HepG2 (cell line): Measurements from ENCODE around the gene ASXL1. TPM values are rescaled to one million over a fixed set of nuclear protein-coding genes. Genes with fewer than 3 reads are reported as not detected.

Experiments used
- FOXC1 ChIP-seq: sonication (generic); formaldehyde crosslinking; IDR thresholded peaks from 2 replicates; pipeline ENCODE4 v1.8.0; 2022; ENCODE audit warnings: mild to moderate bottlenecking, missing genetic modification reagents, borderline replicate concordance
- NFE2 ChIP-seq: sonication (generic); formaldehyde crosslinking; IDR thresholded peaks from 2 replicates; pipeline ENCODE4 v1.4.0; 2020; ENCODE audit warnings: missing genetic modification reagents
- PHF5A ChIP-seq: IDR thresholded peaks from one replicate; pipeline ENCODE4 v1.6.1; 2018; ENCODE audit warnings: low read depth, missing genetic modification reagents; ENCODE audit not compliant: unreplicated experiment
- SIN3B ChIP-seq: fragments of 150-350 bp; IDR thresholded peaks from 2 replicates; pipeline ENCODE4 v1.6.1; 2014; ENCODE audit warnings: low read length
- SNRNP70 ChIP-seq: fragments of 200-400 bp; formaldehyde crosslinking; IDR thresholded peaks from 2 replicates; pipeline ENCODE4 v1.6.1; 2017; ENCODE audit warnings: mild to moderate bottlenecking, low read depth, low read length, moderate library complexity
- ZBTB21 ChIP-seq: sonication (generic); formaldehyde crosslinking; IDR thresholded peaks from 2 replicates; pipeline ENCODE4 v1.4.0; 2020; ENCODE audit warnings: missing genetic modification reagents
- ZFP36L2 ChIP-seq: sonication (generic); formaldehyde crosslinking; IDR thresholded peaks from 2 replicates; pipeline ENCODE4 v1.4.0; 2020; ENCODE audit warnings: missing genetic modification reagents
- ZKSCAN5 ChIP-seq: sonication (generic); formaldehyde crosslinking; IDR thresholded peaks from 2 replicates; pipeline ENCODE4 v1.5.1; 2020; ENCODE audit warnings: mild to moderate bottlenecking, missing genetic modification reagents
- ZNF10 ChIP-seq: sonication (generic); formaldehyde crosslinking; IDR thresholded peaks from 2 replicates; pipeline ENCODE4 v1.4.0; 2020; ENCODE audit warnings: mild to moderate bottlenecking, low read depth, missing genetic modification reagents, borderline replicate concordance
- ZNF20 ChIP-seq: sonication (generic); formaldehyde crosslinking; IDR thresholded peaks from 2 replicates; pipeline ENCODE4 v1.4.0; 2020; ENCODE audit warnings: mild to moderate bottlenecking, moderate library complexity, missing genetic modification reagents
- ZNF230 ChIP-seq: sonication (generic); formaldehyde crosslinking; IDR thresholded peaks from 2 replicates; pipeline ENCODE4 v1.4.0; 2020; ENCODE audit warnings: mild to moderate bottlenecking, missing genetic modification reagents
- ZNF264 ChIP-seq: sonication (generic); formaldehyde crosslinking; IDR thresholded peaks from 2 replicates; pipeline ENCODE4 v1.4.0; 2020; ENCODE audit warnings: missing genetic modification reagents
- ZNF30 ChIP-seq: sonication (generic); formaldehyde crosslinking; IDR thresholded peaks from 2 replicates; pipeline ENCODE4 v1.5.0; 2020; ENCODE audit warnings: mild to moderate bottlenecking, missing genetic modification reagents
- ZNF333 ChIP-seq: sonication (generic); formaldehyde crosslinking; IDR thresholded peaks from 2 replicates; pipeline ENCODE4 v1.4.0; 2020; ENCODE audit warnings: mild to moderate bottlenecking, missing genetic modification reagents, borderline replicate concordance
- ZNF34 ChIP-seq: sonication (generic); formaldehyde crosslinking; IDR thresholded peaks from 2 replicates; pipeline ENCODE4 v1.4.0; 2020; ENCODE audit warnings: mild to moderate bottlenecking, missing genetic modification reagents, borderline replicate concordance
- ZNF446 ChIP-seq: sonication (generic); formaldehyde crosslinking; IDR thresholded peaks from 2 replicates; pipeline ENCODE4 v1.5.0; 2020; ENCODE audit warnings: mild to moderate bottlenecking, missing genetic modification reagents
- ZNF605 ChIP-seq: sonication (generic); formaldehyde crosslinking; IDR thresholded peaks from 2 replicates; pipeline ENCODE4 v1.8.0; 2022; ENCODE audit warnings: mild to moderate bottlenecking, missing genetic modification reagents
- ZNF704 ChIP-seq: sonication (generic); formaldehyde crosslinking; IDR thresholded peaks from 2 replicates; pipeline ENCODE4 v1.8.1; 2023; ENCODE audit warnings: mild to moderate bottlenecking, inconsistent platforms, moderate library complexity, missing genetic modification reagents, borderline replicate concordance
- ZNF737 ChIP-seq: sonication (generic); formaldehyde crosslinking; IDR thresholded peaks from 2 replicates; pipeline ENCODE4 v1.5.0; 2020; ENCODE audit warnings: missing genetic modification reagents, mild to moderate bottlenecking, borderline replicate concordance
- polyA plus RNA-seq, 8 experiments: library from polyadenylated mRNA; depleted of rRNA in 3 of 8; stranded (reverse) in 7 of 8; unstranded in 1 of 8; fragments of >200 nt; fragmentation: Illumina TruSeq in 4 of 8; extraction: Trizol in 4 of 8; gene quantifications; 2 replicates each; pipeline versions ENCODE4 v1.2.1 to v1.2.3, GENCODE V29; 2011 to 2016; ENCODE audit warnings: low read depth in 4 of 8, missing spikeins in 1 of 8, mixed read lengths in 1 of 8; ENCODE audit not compliant: insufficient read depth in 1 of 8
- total RNA-seq, 5 experiments: library from RNA; depleted of rRNA; stranded (reverse); fragments of >200 nt; fragmentation: Illumina TruSeq; extraction: Trizol; gene quantifications; 2 replicates each; pipeline ENCODE4 v1.2.3, GENCODE V29; 2016; ENCODE audit warnings: low read depth in 1 of 5
- TF ChIP-seq, protein P1 (sequence below): sonication (generic); formaldehyde crosslinking; conservative IDR thresholded peaks from 2 replicates; pipeline ENCODE4 v1.8.0; 2022; ENCODE audit warnings: mild to moderate bottlenecking, moderate library complexity, missing genetic modification reagents
- TF ChIP-seq, protein P2 (sequence below): sonication (generic); formaldehyde crosslinking; IDR thresholded peaks from 2 replicates; pipeline ENCODE4 v1.4.0; 2020; ENCODE audit warnings: missing genetic modification reagents

ASXL1 gene
- total and polyA plus RNA-seq, 2 of the 13 experiments (the other 11 are each of a cell fraction or from before 2014, with no cell fraction given) = 62.1 to 74.8 TPM

DNA sequence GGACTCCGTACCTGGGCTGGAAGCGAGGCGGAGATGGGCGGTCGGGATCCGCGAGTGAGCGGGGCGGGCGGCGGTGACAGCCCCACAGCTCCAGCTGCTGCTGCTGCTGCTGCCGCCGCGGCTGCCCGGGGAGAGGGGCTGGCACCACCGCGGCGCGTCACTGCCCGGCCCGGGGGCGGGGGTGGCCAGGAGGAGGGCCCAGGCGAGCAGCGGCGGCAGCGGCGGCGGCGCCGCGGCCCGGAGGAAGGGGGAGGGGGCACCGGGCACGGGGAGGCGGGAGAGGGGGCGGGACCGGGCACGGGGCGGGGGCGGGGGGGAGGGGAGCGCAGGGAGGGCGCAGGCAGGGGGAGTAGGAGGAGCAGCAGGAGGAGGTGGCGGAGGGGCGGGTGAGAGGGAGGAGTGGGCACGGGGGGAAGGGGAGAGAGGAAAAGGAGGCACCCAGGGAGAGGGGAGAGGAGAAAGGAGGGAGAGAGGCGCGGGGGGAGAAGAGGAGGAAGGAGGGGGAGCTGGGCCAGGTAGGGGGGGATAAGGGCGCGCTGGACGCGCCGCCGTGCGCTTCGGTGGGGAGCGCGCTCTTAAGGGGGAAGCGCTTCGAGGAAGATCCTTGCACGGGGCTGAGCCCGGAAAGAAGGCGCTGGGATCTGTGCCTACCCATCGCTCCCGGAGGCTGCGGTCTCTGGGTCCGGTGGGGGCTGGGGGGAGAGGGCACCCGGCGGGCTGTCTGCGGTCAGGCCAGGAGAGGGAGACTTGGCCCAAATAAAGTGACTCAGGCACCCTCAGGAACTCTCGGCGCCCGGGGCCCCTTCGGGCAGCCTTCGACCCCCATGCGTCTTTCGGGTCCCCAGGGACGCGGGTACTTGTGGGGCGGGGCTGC is 125.5 kb downstream of the ASXL1 start (continued):
- TF ChIP-seq, protein P1, sequence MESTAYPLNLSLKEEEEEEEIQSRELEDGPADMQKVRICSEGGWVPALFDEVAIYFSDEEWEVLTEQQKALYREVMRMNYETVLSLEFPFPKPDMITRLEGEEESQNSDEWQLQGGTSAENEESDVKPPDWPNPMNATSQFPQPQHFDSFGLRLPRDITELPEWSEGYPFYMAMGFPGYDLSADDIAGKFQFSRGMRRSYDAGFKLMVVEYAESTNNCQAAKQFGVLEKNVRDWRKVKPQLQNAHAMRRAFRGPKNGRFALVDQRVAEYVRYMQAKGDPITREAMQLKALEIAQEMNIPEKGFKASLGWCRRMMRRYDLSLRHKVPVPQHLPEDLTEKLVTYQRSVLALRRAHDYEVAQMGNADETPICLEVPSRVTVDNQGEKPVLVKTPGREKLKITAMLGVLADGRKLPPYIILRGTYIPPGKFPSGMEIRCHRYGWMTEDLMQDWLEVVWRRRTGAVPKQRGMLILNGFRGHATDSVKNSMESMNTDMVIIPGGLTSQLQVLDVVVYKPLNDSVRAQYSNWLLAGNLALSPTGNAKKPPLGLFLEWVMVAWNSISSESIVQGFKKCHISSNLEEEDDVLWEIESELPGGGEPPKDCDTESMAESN (CRISPR knock-in tag) = no peak; the same call in 1 of the 2 replicates
- TF ChIP-seq ZFP36L2 = no peak
- 0 out of 2 replicates have a peak, but pooled peaks have one; percentile 8 for TF ChIP-seq ZNF34 (CRISPR knock-in tag)
- TF ChIP-seq ZNF737 (CRISPR knock-in tag) = no peak
- TF ChIP-seq SIN3B = no peak
- TF ChIP-seq ZNF20 (CRISPR knock-in tag) = no peak; the same call in none of the 2 replicates
- no peak for TF ChIP-seq SNRNP70
- TF ChIP-seq ZNF30 = no peak
- TF ChIP-seq ZNF704 (CRISPR knock-in tag) = no peak
- TF ChIP-seq, protein P2, sequence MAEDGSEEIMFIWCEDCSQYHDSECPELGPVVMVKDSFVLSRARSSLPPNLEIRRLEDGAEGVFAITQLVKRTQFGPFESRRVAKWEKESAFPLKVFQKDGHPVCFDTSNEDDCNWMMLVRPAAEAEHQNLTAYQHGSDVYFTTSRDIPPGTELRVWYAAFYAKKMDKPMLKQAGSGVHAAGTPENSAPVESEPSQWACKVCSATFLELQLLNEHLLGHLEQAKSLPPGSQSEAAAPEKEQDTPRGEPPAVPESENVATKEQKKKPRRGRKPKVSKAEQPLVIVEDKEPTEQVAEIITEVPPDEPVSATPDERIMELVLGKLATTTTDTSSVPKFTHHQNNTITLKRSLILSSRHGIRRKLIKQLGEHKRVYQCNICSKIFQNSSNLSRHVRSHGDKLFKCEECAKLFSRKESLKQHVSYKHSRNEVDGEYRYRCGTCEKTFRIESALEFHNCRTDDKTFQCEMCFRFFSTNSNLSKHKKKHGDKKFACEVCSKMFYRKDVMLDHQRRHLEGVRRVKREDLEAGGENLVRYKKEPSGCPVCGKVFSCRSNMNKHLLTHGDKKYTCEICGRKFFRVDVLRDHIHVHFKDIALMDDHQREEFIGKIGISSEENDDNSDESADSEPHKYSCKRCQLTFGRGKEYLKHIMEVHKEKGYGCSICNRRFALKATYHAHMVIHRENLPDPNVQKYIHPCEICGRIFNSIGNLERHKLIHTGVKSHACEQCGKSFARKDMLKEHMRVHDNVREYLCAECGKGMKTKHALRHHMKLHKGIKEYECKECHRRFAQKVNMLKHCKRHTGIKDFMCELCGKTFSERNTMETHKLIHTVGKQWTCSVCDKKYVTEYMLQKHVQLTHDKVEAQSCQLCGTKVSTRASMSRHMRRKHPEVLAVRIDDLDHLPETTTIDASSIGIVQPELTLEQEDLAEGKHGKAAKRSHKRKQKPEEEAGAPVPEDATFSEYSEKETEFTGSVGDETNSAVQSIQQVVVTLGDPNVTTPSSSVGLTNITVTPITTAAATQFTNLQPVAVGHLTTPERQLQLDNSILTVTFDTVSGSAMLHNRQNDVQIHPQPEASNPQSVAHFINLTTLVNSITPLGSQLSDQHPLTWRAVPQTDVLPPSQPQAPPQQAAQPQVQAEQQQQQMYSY = no peak
- TF ChIP-seq FOXC1 (CRISPR knock-in tag) = no peak; the same call in 1 of the 2 replicates
- no peak for TF ChIP-seq ZNF10
- TF ChIP-seq ZNF264 (CRISPR knock-in tag) = peak; percentile 41; the same call in 1 of the 2 replicates
- TF ChIP-seq ZNF230 = no peak
- TF ChIP-seq ZNF605 = peak; percentile 81
- TF ChIP-seq ZNF446 (CRISPR knock-in tag) = peak; percentile 77
- TF ChIP-seq ZBTB21 = peak; percentile 44; the same call in 1 of the 2 replicates
- no peak for TF ChIP-seq NFE2 (CRISPR knock-in tag)
- peak; percentile 85; the same call in 1 of the 2 replicates for TF ChIP-seq ZNF333 (CRISPR knock-in tag)
- TF ChIP-seq PHF5A (CRISPR knock-in tag) = no peak
- no peak for TF ChIP-seq ZKSCAN5 (CRISPR knock-in tag)
